Measurements from ENCODE around the gene STIMATE. TPM values are rescaled to one million over a fixed set of nuclear protein-coding genes. Genes with fewer than 3 reads are reported as not detected.

Gene STIMATE
- total and polyA plus RNA-seq, 2 experiments from 2014 or later: 11.2 to 23.6 TPM

- TF ChIP-seq ZNF462 (CRISPR knock-in tag; IDR thresholded peaks at IDR 0.05) (no peak), NANOG (IDR thresholded peaks at IDR 0.05; ENCODE audit: borderline replicate concordance) (no peak)
Observed at GRCh38 chr3:52904552-52904951, 7.2 kb upstream of the STIMATE start (continued).

DNA sequence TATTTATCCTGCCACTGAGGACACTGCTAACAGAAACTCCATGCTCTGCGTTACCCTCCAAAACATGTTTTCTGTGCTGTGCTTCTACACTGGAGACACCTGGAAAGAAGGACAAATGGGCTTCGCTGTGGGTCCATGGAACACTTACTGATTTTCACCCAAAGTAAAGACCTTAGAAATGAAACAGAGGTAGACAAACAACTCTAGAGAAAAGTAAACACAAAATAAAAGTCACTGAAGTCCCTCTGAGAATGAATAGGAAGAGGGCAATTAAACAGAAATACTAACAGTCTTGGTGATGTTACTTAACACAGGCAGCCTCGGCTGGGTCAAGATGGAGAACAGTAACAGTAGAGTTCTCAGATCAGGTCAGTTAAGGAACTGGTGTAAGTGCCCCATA, 6.7 kb upstream of the STIMATE start:
- ATAC-seq: no peak
- Histone ChIP-seq H2AFZ (no peak overlapping the region), H3K4me3 (no peak overlapping the region), H3K9me2 (ENCODE audit: insufficient read depth) (no peaks in the 10 kb centered on the region), H3K36me3 (ENCODE audit: insufficient read depth) (no peaks in the 10 kb centered on the region), H3K27ac (ENCODE audit: low read depth) (no peak overlapping the region), H3K27me3 (ENCODE audit: insufficient read depth) (0 out of 2 replicates have a peak, but pooled peaks cover 4% of the 10 kb centered on the region), H3K79me2 (replicated peaks; ENCODE audit: insufficient read depth) (no peaks in the 10 kb centered on the region), H3F3A (replicated peaks; ENCODE audit: low read depth) (no peaks in the 10 kb centered on the region), H3K4me2 (no peak overlapping the region), H3K4me1 (ENCODE audit: insufficient read depth) (no peaks in the 10 kb centered on the region), H4K20me1 (replicated peaks; ENCODE audit: insufficient read depth) (0 out of 2 replicates have a peak, but pooled peaks cover 7% of the 10 kb centered on the region)
- Mint-ChIP-seq H3K9me3 (no peaks in the 10 kb centered on the region), H3K4me3 (no peak overlapping the region), H3K4me1 (peaks cover 5% of the 10 kb centered on the region; the same call in 2 of the 3 replicates), H3K36me3 (ENCODE audit: low read depth) (peaks cover 9% of the 10 kb centered on the region), H3K27me3 (ENCODE audit: insufficient read depth, low read depth, poor library complexity) (no peaks in the 10 kb centered on the region), H3K27ac (no peak overlapping the region)
- no peak for DNase-seq (ENCODE audit: low spot score)
- TF ChIP-seq NANOG (IDR thresholded peaks at IDR 0.05; ENCODE audit: borderline replicate concordance) (no peak), POLR2AphosphoS5 (IDR thresholded peaks at IDR 0.05; ENCODE audit: low read depth) (no peak), ZNF114 (CRISPR knock-in tag; IDR thresholded peaks at IDR 0.05) (no peak), REST (IDR thresholded peaks at IDR 0.05; ENCODE audit: unreplicated experiment) (no peak), EZH2 (IDR thresholded peaks at IDR 0.05; ENCODE audit: low read depth, unreplicated experiment) (no peak), ZNF462 (CRISPR knock-in tag; IDR thresholded peaks at IDR 0.05) (no peak)

Data from GM23338 (cell line).